ENCODE data around the gene MRPL37. TPM values are rescaled to one million over a fixed set of nuclear protein-coding genes. Genes with fewer than 3 reads are reported as not detected.

MRPL37 gene
- polyA plus RNA-seq, 1 of the 3 experiments (the other 2 are of a cell fraction): 11.3 TPM

DNA sequence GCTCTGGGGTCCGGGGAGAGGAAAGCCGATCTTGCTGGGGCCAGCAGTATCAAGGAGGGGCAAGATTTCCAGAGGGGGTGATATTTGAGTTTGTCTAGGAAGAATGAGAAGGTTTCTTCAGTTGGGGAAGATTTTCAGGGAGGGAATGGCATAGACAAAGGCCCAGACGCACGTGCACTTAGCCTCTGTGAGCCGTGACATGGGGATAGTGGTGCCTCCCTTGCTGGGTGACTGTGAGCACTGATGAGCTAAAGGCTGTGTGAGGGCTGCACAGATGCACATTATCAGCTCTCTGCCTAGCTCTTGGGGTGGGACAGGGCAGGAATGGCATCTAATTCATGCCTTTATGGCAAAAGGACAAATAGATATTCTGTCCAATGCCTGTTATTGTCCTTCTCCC, 49.0 kb upstream of the MRPL37 start:
- Histone ChIP-seq H3K79me2 (ENCODE audit: insufficient read depth) (no peaks in the 10 kb centered on the region), H3K36me3 (replicated peaks in 1 of 2; ENCODE audit: control insufficient read depth in 1 of 2, insufficient read depth in 2 of 2, low read length in 1 of 2) (no peaks in the 10 kb centered on the region), H3F3A (replicated peaks; ENCODE audit: insufficient read depth) (no peaks in the 10 kb centered on the region), H3K4me3 (ENCODE audit: low read depth in 2 of 2, low read length in 1 of 2) (no peak overlapping the region), H3K4me2 (no peak overlapping the region), H2AFZ (ENCODE audit: low read depth) (no peak overlapping the region), H3K27ac (ENCODE audit: low read depth in 2 of 2, low read length in 1 of 2) (no peak overlapping the region), H3K27me3 (ENCODE audit: insufficient read depth) (no peaks in the 10 kb centered on the region), H3K9ac (no peak overlapping the region), H3K4me1 (ENCODE audit: control insufficient read depth in 1 of 2, insufficient read depth in 2 of 2, low read depth in 1 of 2, low read length in 1 of 2) (peaks cover 0 to 4% of the 10 kb centered on the region in 2 experiments; a peak in 1 of 4 replicates), H3K9me2 (no peaks in the 10 kb centered on the region), H4K20me1 (ENCODE audit: insufficient read depth) (no peaks in the 10 kb centered on the region), H3K9me3 (no peaks in the 10 kb centered on the region)
- POLR2A ChIA-PET: no interaction called here
- CTCF ChIA-PET: interaction anchor here (0.9 to 1.0 kb wide), 2 partner anchors 13 kb away, joined by 3 read pairs; no protein-coding TSS in a partner anchor
- WGBS (ENCODE audit: low lambda C conversion rate): 92% methylated on average over 5 of the region's 5 CpGs
- no peak for DNase-seq
- no peak for TF ChIP-seq RAD21 (IDR thresholded peaks at IDR 0.05; ENCODE audit: low read length)
- TF ChIP-seq GATA2 (CRISPR knock-in tag; IDR thresholded peaks at IDR 0.05): no peak
- TF ChIP-seq FOXJ3 (CRISPR knock-in tag; IDR thresholded peaks at IDR 0.05): no peak
- TF ChIP-seq SIN3A (IDR thresholded peaks at IDR 0.05; ENCODE audit: borderline replicate concordance, low read depth, low read length): no peak
- TF ChIP-seq NFIC (IDR thresholded peaks at IDR 0.05; ENCODE audit: borderline replicate concordance): no peak
- TF ChIP-seq TAF1 (IDR thresholded peaks at IDR 0.05; ENCODE audit: borderline replicate concordance, low read depth, low read length): no peak
- TF ChIP-seq GABPA (IDR thresholded peaks at IDR 0.05; ENCODE audit: low read depth): no peak
- TF ChIP-seq POLR2AphosphoS5 (IDR thresholded peaks at IDR 0.05; ENCODE audit: low read depth, low read length): no peak
- no peak for TF ChIP-seq RCOR1 (IDR thresholded peaks at IDR 0.05; ENCODE audit: low read length)
- no peak for TF ChIP-seq ZBTB33 (IDR thresholded peaks at IDR 0.05; ENCODE audit: borderline replicate concordance, low read depth)
- TF ChIP-seq JUND (IDR thresholded peaks at IDR 0.05): no peak
- TF ChIP-seq TEAD4 (IDR thresholded peaks at IDR 0.05; ENCODE audit: borderline replicate concordance, insufficient read depth): no peak
- no peak for TF ChIP-seq RXRA (IDR thresholded peaks at IDR 0.05; ENCODE audit: borderline replicate concordance, low read depth)
- no peak for TF ChIP-seq MAX (IDR thresholded peaks at IDR 0.05; ENCODE audit: low read depth)
- no peak for TF ChIP-seq TCF12 (IDR thresholded peaks at IDR 0.05)
- TF ChIP-seq EZH2phosphoT487 (IDR thresholded peaks at IDR 0.05; ENCODE audit: borderline replicate concordance, low read depth): no peak
- no peak for TF ChIP-seq NRF1 (IDR thresholded peaks at IDR 0.05; ENCODE audit: low read depth, low read length)
- no peak for TF ChIP-seq EP300 (IDR thresholded peaks at IDR 0.05; ENCODE audit: borderline replicate concordance in 1 of 2, low read depth in 1 of 2, low read length in 1 of 2)
- no peak for TF ChIP-seq FOXM1 (IDR thresholded peaks at IDR 0.05; ENCODE audit: low read depth)

GRCh38 chr1:54152696-54153095, 47.3 kb upstream of the MRPL37 start, which contains the start of gene CDCP2:
Gene CDCP2 (minus strand): TSS chr1:54153000. CDS start chr1:54152922, 78 bp downstream.
- Histone ChIP-seq H2AFZ (ENCODE audit: low read depth) (no peak within 1 kb of the TSS), H3F3A (replicated peaks; ENCODE audit: insufficient read depth) (no peaks in the 10 kb centered on the region)

More at GRCh38 chr1:54152696-54153095, 47.3 kb upstream of the MRPL37 start, which contains the start of gene CDCP2:
- Histone ChIP-seq H3K9me3 (no peaks in the 10 kb centered on the region), H3K27me3 (ENCODE audit: insufficient read depth) (no peaks in the 10 kb centered on the region), H4K20me1 (ENCODE audit: insufficient read depth) (no peaks in the 10 kb centered on the region), H3K79me2 (ENCODE audit: insufficient read depth) (no peaks in the 10 kb centered on the region), H3K4me3 (ENCODE audit: low read depth in 2 of 2, low read length in 1 of 2) (no peak within 1 kb of the TSS), H3K4me1 (ENCODE audit: control insufficient read depth in 1 of 2, insufficient read depth in 2 of 2, low read depth in 1 of 2, low read length in 1 of 2) (peaks cover 0 to 4% of the 10 kb centered on the region in 2 experiments; a peak in 2 of 4 replicates), H3K4me2 (no peak within 1 kb of the TSS), H3K9ac (no peak within 1 kb of the TSS), H3K27ac (ENCODE audit: low read depth in 2 of 2, low read length in 1 of 2) (no peak within 1 kb of the TSS), H3K9me2 (no peaks in the 10 kb centered on the region), H3K36me3 (replicated peaks in 1 of 2; ENCODE audit: control insufficient read depth in 1 of 2, insufficient read depth in 2 of 2, low read length in 1 of 2) (no peaks in the 10 kb centered on the region)
- DNase-seq: no peak
- ChIA-PET POLR2A (no interaction called here), CTCF (no interaction called here)
- WGBS (ENCODE audit: low lambda C conversion rate): 97% methylated on average over 5 of the region's 5 CpGs
- no peak for TF ChIP-seq SMC3 (IDR thresholded peaks at IDR 0.05; ENCODE audit: low read depth, low read length)

Measured in SK-N-SH (cell line).